Loucy (cell line): ENCODE measurements around the gene KRTAP12-3.

Experiments used
- EZH2phosphoT487 ChIP-seq: fragments of 200-600 bp; IDR thresholded peaks from 2 replicates; pipeline ENCODE4 v1.6.1; 2018; ENCODE audit warnings: antibody characterized with exemption, mild to moderate bottlenecking, moderate library complexity, borderline replicate concordance
- TF ChIP-seq, protein P1 (sequence below): fragments of 200-600 bp; sonication (generic); conservative IDR thresholded peaks from 2 replicates; pipeline ENCODE4 v1.5.1; 2014; ENCODE audit warnings: mild to moderate bottlenecking, antibody characterized with exemption, low read length

DNA sequence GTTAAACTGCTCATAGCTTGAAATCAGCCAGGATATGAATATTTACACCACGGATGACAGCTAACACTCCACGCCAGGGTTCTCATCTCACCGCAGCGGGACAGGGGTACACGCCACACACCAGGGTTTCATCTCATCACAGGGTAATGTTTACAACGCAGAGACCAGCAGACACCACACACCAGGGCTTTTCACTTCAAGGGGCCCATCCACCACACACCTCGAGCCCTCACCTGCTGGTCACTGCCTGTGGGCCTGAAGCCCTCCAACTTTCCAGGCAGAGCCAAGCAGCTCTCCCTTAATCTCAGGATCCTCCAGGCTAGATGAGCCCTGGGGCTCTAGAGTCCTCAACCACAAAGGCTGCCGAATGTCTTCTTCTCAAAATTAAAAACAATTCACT lies 37.9 kb downstream of the KRTAP12-3 start:
- TF ChIP-seq, protein P1, sequence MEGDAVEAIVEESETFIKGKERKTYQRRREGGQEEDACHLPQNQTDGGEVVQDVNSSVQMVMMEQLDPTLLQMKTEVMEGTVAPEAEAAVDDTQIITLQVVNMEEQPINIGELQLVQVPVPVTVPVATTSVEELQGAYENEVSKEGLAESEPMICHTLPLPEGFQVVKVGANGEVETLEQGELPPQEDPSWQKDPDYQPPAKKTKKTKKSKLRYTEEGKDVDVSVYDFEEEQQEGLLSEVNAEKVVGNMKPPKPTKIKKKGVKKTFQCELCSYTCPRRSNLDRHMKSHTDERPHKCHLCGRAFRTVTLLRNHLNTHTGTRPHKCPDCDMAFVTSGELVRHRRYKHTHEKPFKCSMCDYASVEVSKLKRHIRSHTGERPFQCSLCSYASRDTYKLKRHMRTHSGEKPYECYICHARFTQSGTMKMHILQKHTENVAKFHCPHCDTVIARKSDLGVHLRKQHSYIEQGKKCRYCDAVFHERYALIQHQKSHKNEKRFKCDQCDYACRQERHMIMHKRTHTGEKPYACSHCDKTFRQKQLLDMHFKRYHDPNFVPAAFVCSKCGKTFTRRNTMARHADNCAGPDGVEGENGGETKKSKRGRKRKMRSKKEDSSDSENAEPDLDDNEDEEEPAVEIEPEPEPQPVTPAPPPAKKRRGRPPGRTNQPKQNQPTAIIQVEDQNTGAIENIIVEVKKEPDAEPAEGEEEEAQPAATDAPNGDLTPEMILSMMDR: no peak
- TF ChIP-seq EZH2phosphoT487: no peak
